WTC11 (cell line): ENCODE data around the gene TECR. TPM values are rescaled to one million over a fixed set of nuclear protein-coding genes. Genes with fewer than 3 reads are reported as not detected.

Experiments
- ATAC-seq: fragments of 200-7000 bp; cut with Tn5 transposase; 2 replicates; pipeline ENCODE4 v1.10.0; 2021; ENCODE audit warnings: mild to moderate bottlenecking, moderate library complexity
- CTCF ChIA-PET: fragments of 300-600 bp; sonication (Branson Sonifier 250); formaldehyde crosslinking; loops from one replicate; lab custom pipeline; 2021; ENCODE audit warnings: antibody characterized with exemption; lab: Charles Lee
- POLR2A ChIA-PET: fragments of 350-600 bp; sonication (Branson Sonifier 250); formaldehyde crosslinking; loops from one replicate; lab custom pipeline; 2021; ENCODE audit warnings: antibody characterized with exemption; lab: Charles Lee
- DNase-seq: peaks from one replicate; pipeline ENCODE4 v3.0.0; 2021; ENCODE audit warnings: low spot score
- H3K27ac Mint-ChIP-seq: 2 replicates; pipeline ENCODE4 v1.8.0; 2021; ENCODE audit warnings: mixed read lengths
- H3K27me3 Mint-ChIP-seq: 2 replicates; pipeline ENCODE4 v1.8.0; 2021; ENCODE audit warnings: low read depth, mild to moderate bottlenecking, moderate library complexity, mixed read lengths
- H3K36me3 Mint-ChIP-seq: 2 replicates; pipeline ENCODE4 v1.8.0; 2021; ENCODE audit warnings: mixed read lengths
- H3K4me1 Mint-ChIP-seq: 2 replicates; pipeline ENCODE4 v1.8.0; 2022; ENCODE audit warnings: mixed read lengths
- H3K4me3 Mint-ChIP-seq: 2 replicates; pipeline ENCODE4 v1.8.0; 2021; ENCODE audit warnings: mild to moderate bottlenecking, moderate library complexity, mixed read lengths
- H3K9me3 Mint-ChIP-seq: 2 replicates; pipeline ENCODE4 v1.8.0; 2021; ENCODE audit warnings: mixed read lengths
- CBFB ChIP-seq: sonication (generic); formaldehyde crosslinking; IDR thresholded peaks from 2 replicates; pipeline ENCODE4 v1.8.1; 2022; ENCODE audit warnings: mild to moderate bottlenecking, low read depth, missing genetic modification reagents
- E2F5 ChIP-seq: sonication (generic); formaldehyde crosslinking; IDR thresholded peaks from 2 replicates; pipeline ENCODE4 v1.8.1; 2022; ENCODE audit warnings: mild to moderate bottlenecking, moderate library complexity, missing genetic modification reagents
- ETV6 ChIP-seq: sonication (generic); formaldehyde crosslinking; IDR thresholded peaks from 2 replicates; pipeline ENCODE4 v1.8.1; 2022; ENCODE audit warnings: mild to moderate bottlenecking, missing genetic modification reagents
- JUN ChIP-seq: sonication (generic); formaldehyde crosslinking; IDR thresholded peaks from 2 replicates; pipeline ENCODE4 v1.8.0; 2023; ENCODE audit warnings: mild to moderate bottlenecking, missing genetic modification reagents
- NFATC4 ChIP-seq: fragments of 250-450 bp; sonication (Bioruptor Pico); IDR thresholded peaks from 2 replicates; pipeline ENCODE4 v1.9.0; 2021; ENCODE audit warnings: mild to moderate bottlenecking
- NR3C1 ChIP-seq: sonication (generic); formaldehyde crosslinking; conservative IDR thresholded peaks from 2 replicates; pipeline ENCODE4 v1.8.1; 2023; ENCODE audit warnings: low read depth, mild to moderate bottlenecking, missing genetic modification reagents
- SMAD3 ChIP-seq: sonication (generic); formaldehyde crosslinking; IDR thresholded peaks from 2 replicates; pipeline ENCODE4 v1.8.0; 2022; ENCODE audit warnings: missing genetic modification reagents, mild to moderate bottlenecking, borderline replicate concordance
- TP53 ChIP-seq: sonication (generic); formaldehyde crosslinking; IDR thresholded peaks from 2 replicates; pipeline ENCODE4 v1.8.1; 2023; ENCODE audit warnings: mild to moderate bottlenecking, missing genetic modification reagents
- USF2 ChIP-seq: sonication (generic); formaldehyde crosslinking; IDR thresholded peaks from 2 replicates; pipeline ENCODE4 v1.8.1; 2023; ENCODE audit warnings: mild to moderate bottlenecking, missing genetic modification reagents, moderate library complexity
- ZBTB43 ChIP-seq: sonication (generic); formaldehyde crosslinking; IDR thresholded peaks from 2 replicates; pipeline ENCODE4 v1.8.1; 2023; ENCODE audit warnings: mild to moderate bottlenecking, missing genetic modification reagents
- total RNA-seq: library from RNA; stranded (reverse); gene quantifications from 3 replicates; pipeline ENCODE4 v1.2.3, GENCODE V29; 2021
- TF ChIP-seq, protein P1 (sequence below): sonication (generic); formaldehyde crosslinking; IDR thresholded peaks from 2 replicates; pipeline ENCODE4 v1.8.0; 2022; ENCODE audit warnings: missing genetic modification reagents
- TF ChIP-seq, protein P2 (sequence below): sonication (generic); formaldehyde crosslinking; IDR thresholded peaks from 2 replicates; pipeline ENCODE4 v1.8.1; 2022; ENCODE audit warnings: mild to moderate bottlenecking, missing genetic modification reagents, moderate library complexity, borderline replicate concordance
- TF ChIP-seq, protein P3 (sequence below): sonication (generic); formaldehyde crosslinking; IDR thresholded peaks from 2 replicates; pipeline ENCODE4 v1.8.1; 2023; ENCODE audit warnings: mild to moderate bottlenecking, missing genetic modification reagents
- TF ChIP-seq, protein P4 (sequence below): sonication (generic); formaldehyde crosslinking; conservative IDR thresholded peaks from 2 replicates; pipeline ENCODE4 v1.8.1; 2023; ENCODE audit warnings: mild to moderate bottlenecking, low read depth, missing genetic modification reagents, moderate library complexity
- TF ChIP-seq, protein P5 (sequence below): sonication (generic); formaldehyde crosslinking; IDR thresholded peaks from 2 replicates; pipeline ENCODE4 v1.8.0; 2022; ENCODE audit warnings: mild to moderate bottlenecking, missing genetic modification reagents

TECR gene
- total RNA-seq, 1 experiment from 2014 or later, result 161 TPM

- TF ChIP-seq, protein P1, sequence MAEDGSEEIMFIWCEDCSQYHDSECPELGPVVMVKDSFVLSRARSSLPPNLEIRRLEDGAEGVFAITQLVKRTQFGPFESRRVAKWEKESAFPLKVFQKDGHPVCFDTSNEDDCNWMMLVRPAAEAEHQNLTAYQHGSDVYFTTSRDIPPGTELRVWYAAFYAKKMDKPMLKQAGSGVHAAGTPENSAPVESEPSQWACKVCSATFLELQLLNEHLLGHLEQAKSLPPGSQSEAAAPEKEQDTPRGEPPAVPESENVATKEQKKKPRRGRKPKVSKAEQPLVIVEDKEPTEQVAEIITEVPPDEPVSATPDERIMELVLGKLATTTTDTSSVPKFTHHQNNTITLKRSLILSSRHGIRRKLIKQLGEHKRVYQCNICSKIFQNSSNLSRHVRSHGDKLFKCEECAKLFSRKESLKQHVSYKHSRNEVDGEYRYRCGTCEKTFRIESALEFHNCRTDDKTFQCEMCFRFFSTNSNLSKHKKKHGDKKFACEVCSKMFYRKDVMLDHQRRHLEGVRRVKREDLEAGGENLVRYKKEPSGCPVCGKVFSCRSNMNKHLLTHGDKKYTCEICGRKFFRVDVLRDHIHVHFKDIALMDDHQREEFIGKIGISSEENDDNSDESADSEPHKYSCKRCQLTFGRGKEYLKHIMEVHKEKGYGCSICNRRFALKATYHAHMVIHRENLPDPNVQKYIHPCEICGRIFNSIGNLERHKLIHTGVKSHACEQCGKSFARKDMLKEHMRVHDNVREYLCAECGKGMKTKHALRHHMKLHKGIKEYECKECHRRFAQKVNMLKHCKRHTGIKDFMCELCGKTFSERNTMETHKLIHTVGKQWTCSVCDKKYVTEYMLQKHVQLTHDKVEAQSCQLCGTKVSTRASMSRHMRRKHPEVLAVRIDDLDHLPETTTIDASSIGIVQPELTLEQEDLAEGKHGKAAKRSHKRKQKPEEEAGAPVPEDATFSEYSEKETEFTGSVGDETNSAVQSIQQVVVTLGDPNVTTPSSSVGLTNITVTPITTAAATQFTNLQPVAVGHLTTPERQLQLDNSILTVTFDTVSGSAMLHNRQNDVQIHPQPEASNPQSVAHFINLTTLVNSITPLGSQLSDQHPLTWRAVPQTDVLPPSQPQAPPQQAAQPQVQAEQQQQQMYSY, result no peak
Observed at GRCh38 chr19:14492756-14493337, 36.5 kb upstream of the TECR start (continued).

GRCh38 chr19:14494411-14494810 lies 35.0 kb upstream of the TECR start:
- TF ChIP-seq CBFB (CRISPR knock-in tag) (no peak), TP53 (CRISPR knock-in tag) (no peak), USF2 (CRISPR knock-in tag) (no peak), NR3C1 (CRISPR knock-in tag) (no peak), ZBTB43 (no peak)
- TF ChIP-seq, protein P2, sequence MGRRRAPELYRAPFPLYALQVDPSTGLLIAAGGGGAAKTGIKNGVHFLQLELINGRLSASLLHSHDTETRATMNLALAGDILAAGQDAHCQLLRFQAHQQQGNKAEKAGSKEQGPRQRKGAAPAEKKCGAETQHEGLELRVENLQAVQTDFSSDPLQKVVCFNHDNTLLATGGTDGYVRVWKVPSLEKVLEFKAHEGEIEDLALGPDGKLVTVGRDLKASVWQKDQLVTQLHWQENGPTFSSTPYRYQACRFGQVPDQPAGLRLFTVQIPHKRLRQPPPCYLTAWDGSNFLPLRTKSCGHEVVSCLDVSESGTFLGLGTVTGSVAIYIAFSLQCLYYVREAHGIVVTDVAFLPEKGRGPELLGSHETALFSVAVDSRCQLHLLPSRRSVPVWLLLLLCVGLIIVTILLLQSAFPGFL, result no peak
- Mint-ChIP-seq H3K36me3 (peaks cover 29% of the 10 kb centered on the region), H3K4me1 (peaks cover 21% of the 10 kb centered on the region), H3K4me3 (peak overlapping the region; percentile 89), H3K27ac (peak overlapping the region; percentile 85), H3K9me3 (no peaks in the 10 kb centered on the region), H3K27me3 (peaks cover 4% of the 10 kb centered on the region; the same call in 1 of the 2 replicates)
- CTCF ChIA-PET, result interaction anchor here (0.7 to 4.2 kb wide), 4 partner anchors 8 to 89 kb away, joined by 3 to 46 read pairs (median 4); no protein-coding TSS in a partner anchor
- ATAC-seq (no peak), DNase-seq (no peak)
- POLR2A ChIA-PET, result no interaction called here

DNA sequence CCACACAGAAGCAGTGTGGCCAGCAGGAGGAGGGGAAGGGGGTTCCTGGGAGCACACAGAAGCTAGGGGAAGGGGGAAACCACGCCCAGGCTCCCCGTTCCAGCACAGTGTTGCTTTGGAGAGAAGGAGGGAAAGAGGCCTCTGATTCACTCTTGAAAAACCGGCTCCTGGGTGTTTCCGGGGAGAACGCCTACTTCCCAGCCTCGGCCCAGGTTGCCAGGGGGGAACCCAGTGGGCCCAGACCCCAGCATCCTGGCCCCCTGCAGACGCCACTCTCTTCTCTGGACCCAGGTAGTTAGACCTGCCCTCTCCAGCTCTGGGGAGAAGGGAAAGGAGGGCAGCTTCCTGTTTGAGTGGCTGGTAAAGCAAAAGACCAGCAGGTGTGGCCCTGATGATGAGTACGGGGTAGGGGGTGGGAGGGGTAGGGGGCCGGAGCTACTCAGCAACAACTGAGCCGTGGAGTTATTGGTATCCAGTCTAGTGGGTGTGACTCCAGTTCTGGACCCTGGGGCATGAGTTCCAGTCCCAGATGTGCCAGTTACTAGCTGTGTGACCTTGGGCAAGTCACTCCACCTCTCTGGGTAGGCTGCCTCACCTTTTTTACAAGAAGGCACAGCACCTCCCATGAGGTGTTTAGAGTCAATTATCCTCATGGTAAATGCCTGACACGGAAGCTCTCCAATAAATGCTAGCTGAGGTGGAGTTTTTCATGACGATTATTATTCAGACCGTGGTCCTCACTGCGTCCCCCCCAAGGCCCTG lies 34.3 kb upstream of the TECR start:
- no peak for DNase-seq
- H3K4me1 Mint-ChIP-seq, result peaks cover 21% of the 10 kb centered on the region
- ChIA-PET POLR2A (interaction anchor here (1.2 to 1.3 kb wide), 2 partner anchors 15 to 22 kb away, joined by 3 read pairs; no protein-coding TSS in a partner anchor), CTCF (interaction anchor here (0.7 to 4.2 kb wide), 10 partner anchors 8 to 358 kb away, joined by 3 to 46 read pairs (median 7); partner anchors contain the start of genes ASF1B, DNAJB1 and PTGER1)
- no peaks in the 10 kb centered on the region for H3K9me3 Mint-ChIP-seq
- peak overlapping the region; percentile 85 for H3K27ac Mint-ChIP-seq
- ATAC-seq, result no peak
- H3K27me3 Mint-ChIP-seq, result peaks cover 4% of the 10 kb centered on the region; the same call in 1 of the 2 replicates
- H3K4me3 Mint-ChIP-seq, result peak overlapping the region; percentile 89
- H3K36me3 Mint-ChIP-seq, result peaks cover 22% of the 10 kb centered on the region
- TF ChIP-seq, protein P3, sequence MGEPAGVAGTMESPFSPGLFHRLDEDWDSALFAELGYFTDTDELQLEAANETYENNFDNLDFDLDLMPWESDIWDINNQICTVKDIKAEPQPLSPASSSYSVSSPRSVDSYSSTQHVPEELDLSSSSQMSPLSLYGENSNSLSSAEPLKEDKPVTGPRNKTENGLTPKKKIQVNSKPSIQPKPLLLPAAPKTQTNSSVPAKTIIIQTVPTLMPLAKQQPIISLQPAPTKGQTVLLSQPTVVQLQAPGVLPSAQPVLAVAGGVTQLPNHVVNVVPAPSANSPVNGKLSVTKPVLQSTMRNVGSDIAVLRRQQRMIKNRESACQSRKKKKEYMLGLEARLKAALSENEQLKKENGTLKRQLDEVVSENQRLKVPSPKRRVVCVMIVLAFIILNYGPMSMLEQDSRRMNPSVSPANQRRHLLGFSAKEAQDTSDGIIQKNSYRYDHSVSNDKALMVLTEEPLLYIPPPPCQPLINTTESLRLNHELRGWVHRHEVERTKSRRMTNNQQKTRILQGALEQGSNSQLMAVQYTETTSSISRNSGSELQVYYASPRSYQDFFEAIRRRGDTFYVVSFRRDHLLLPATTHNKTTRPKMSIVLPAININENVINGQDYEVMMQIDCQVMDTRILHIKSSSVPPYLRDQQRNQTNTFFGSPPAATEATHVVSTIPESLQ, result no peak
- TF ChIP-seq NFATC4 (CRISPR knock-in tag) (no peak), ETV6 (CRISPR knock-in tag) (no peak), E2F5 (CRISPR knock-in tag) (no peak), SMAD3 (no peak), CBFB (CRISPR knock-in tag) (no peak), JUN (no peak)
- TF ChIP-seq, protein P4, sequence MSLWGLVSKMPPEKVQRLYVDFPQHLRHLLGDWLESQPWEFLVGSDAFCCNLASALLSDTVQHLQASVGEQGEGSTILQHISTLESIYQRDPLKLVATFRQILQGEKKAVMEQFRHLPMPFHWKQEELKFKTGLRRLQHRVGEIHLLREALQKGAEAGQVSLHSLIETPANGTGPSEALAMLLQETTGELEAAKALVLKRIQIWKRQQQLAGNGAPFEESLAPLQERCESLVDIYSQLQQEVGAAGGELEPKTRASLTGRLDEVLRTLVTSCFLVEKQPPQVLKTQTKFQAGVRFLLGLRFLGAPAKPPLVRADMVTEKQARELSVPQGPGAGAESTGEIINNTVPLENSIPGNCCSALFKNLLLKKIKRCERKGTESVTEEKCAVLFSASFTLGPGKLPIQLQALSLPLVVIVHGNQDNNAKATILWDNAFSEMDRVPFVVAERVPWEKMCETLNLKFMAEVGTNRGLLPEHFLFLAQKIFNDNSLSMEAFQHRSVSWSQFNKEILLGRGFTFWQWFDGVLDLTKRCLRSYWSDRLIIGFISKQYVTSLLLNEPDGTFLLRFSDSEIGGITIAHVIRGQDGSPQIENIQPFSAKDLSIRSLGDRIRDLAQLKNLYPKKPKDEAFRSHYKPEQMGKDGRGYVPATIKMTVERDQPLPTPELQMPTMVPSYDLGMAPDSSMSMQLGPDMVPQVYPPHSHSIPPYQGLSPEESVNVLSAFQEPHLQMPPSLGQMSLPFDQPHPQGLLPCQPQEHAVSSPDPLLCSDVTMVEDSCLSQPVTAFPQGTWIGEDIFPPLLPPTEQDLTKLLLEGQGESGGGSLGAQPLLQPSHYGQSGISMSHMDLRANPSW (CRISPR knock-in tag), result no peak
- TF ChIP-seq, protein P5, sequence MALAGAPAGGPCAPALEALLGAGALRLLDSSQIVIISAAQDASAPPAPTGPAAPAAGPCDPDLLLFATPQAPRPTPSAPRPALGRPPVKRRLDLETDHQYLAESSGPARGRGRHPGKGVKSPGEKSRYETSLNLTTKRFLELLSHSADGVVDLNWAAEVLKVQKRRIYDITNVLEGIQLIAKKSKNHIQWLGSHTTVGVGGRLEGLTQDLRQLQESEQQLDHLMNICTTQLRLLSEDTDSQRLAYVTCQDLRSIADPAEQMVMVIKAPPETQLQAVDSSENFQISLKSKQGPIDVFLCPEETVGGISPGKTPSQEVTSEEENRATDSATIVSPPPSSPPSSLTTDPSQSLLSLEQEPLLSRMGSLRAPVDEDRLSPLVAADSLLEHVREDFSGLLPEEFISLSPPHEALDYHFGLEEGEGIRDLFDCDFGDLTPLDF, result no peak
